Activated CD4-positive, alpha-beta memory T cell treated with anti-CD3 and anti-CD28 coated beads, Interleukin-2, amount 10 ng/mL, durations not matched to agents 7 days and 5 days (primary cell): ENCODE measurements around the gene AKAP8. TPM values are rescaled to one million over a fixed set of nuclear protein-coding genes. Genes with fewer than 3 reads are reported as not detected.
A peak's percentile ranks its signal among the peaks of the same experiment; 100 is the strongest.
"Not testable (repeated sequence)": the region's sequence is repeated elsewhere in the genome, so short reads cannot be mapped to it uniquely, and the experiment has no call there.

Experiments used
- CTCF ChIA-PET: fragments of 350-600 bp; sonication (Branson Sonifier 250); formaldehyde crosslinking; loops from one replicate; lab custom pipeline; 2021; ENCODE audit warnings: antibody characterized with exemption, inconsistent platforms; lab: Charles Lee
- POLR2A ChIA-PET: fragments of 350-600 bp; sonication (Branson Sonifier 250); formaldehyde crosslinking; loops from one replicate; lab custom pipeline; 2021; ENCODE audit warnings: antibody characterized with exemption; lab: Charles Lee
- DNase-seq: peaks from one replicate; pipeline ENCODE4 v3.0.0-alpha.2; 2020
- H3K27ac Mint-ChIP-seq: one replicate; pipeline ENCODE4 v1.8.0; 2021; ENCODE audit warnings: mild to moderate bottlenecking, mixed read lengths
- H3K27me3 Mint-ChIP-seq: one replicate; pipeline ENCODE4 v1.8.0; 2021; ENCODE audit warnings: mixed read lengths
- H3K36me3 Mint-ChIP-seq: one replicate; pipeline ENCODE4 v1.8.0; 2021; ENCODE audit warnings: low read depth, mixed read lengths
- H3K4me1 Mint-ChIP-seq: one replicate; pipeline ENCODE4 v1.8.0; 2021; ENCODE audit warnings: mixed read lengths
- H3K4me3 Mint-ChIP-seq: one replicate; pipeline ENCODE4 v1.8.0; 2021; ENCODE audit warnings: mild to moderate bottlenecking, mixed read lengths
- H3K9me3 Mint-ChIP-seq: one replicate; pipeline ENCODE4 v1.8.0; 2021; ENCODE audit warnings: mixed read lengths
- total RNA-seq, 2 experiments: library from RNA; stranded (reverse); gene quantifications; one replicate each; pipeline ENCODE4 v1.2.3, GENCODE V29; 2021

AKAP8 gene
- total RNA-seq, 2 experiments from 2014 or later = 43.8 to 45.9 TPM

- Mint-ChIP-seq H3K9me3 (no peaks in the 10 kb centered on the region), H3K27ac (no peak overlapping the region), H3K36me3 (peaks cover 51% of the 10 kb centered on the region), H3K4me3 (no peak overlapping the region), H3K4me1 (peaks cover 10% of the 10 kb centered on the region), H3K27me3 (no peaks in the 10 kb centered on the region)
- no peak for DNase-seq
- POLR2A ChIA-PET = no interaction called here
- CTCF ChIA-PET = no interaction called here
Measured at GRCh38 chr19:15401397-15401710, 21.8 kb upstream of the AKAP8 start.

GRCh38 chr19:15400521-15401396 is 21.2 kb upstream of the AKAP8 start:
- Mint-ChIP-seq H3K9me3 (no peaks in the 10 kb centered on the region), H3K27ac (no peak overlapping the region), H3K4me3 (no peak overlapping the region), H3K36me3 (peaks cover 54% of the 10 kb centered on the region), H3K4me1 (peaks cover 10% of the 10 kb centered on the region), H3K27me3 (no peaks in the 10 kb centered on the region)
- CTCF ChIA-PET = no interaction called here
- DNase-seq = no peak
- POLR2A ChIA-PET = no interaction called here

DNA sequence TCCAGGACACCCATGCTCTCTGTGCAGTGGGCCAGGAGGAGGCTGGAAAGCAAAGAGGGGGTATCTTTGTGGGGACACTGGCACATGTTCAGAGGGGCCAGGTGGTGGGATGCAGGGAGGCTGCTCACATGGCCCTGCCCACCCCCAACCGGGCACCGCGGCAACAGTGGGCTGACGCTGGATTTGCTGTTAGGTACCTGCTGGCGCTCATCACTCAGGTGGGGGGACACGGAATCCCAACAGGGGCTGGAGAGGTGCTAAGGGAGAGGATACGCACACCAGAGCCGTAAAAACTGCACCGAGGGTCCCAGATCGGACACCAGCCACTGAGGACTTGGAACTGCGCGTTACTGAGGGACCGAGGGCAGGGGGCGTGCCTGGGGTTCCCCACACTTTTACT is 20.0 kb upstream of the AKAP8 start:
- H3K27ac Mint-ChIP-seq = no peak overlapping the region
- DNase-seq = no peak
- peaks cover 52% of the 10 kb centered on the region for H3K36me3 Mint-ChIP-seq
- H3K4me1 Mint-ChIP-seq = peaks cover 5% of the 10 kb centered on the region
- H3K4me3 Mint-ChIP-seq = no peak overlapping the region
- no peaks in the 10 kb centered on the region for H3K27me3 Mint-ChIP-seq
- ChIA-PET POLR2A (no interaction called here), CTCF (no interaction called here)
- no peaks in the 10 kb centered on the region for H3K9me3 Mint-ChIP-seq

DNA sequence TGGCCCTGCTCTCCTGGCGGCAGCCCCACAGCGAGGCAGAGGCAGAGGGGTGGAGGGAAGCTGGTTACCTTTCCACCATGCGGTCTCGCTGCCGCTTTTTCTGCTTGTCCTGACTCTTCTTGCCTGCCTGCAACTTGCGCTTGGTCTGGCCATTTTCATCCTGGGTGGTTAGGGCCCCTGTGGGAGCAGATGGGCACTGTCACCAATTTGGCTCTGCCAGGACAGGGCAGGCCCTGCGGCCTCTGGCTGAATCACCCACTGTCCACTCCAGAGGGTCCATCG is 19.6 kb upstream of the AKAP8 start:
- Mint-ChIP-seq H3K27me3 (no peaks in the 10 kb centered on the region), H3K9me3 (no peaks in the 10 kb centered on the region), H3K4me1 (peaks cover 2% of the 10 kb centered on the region), H3K27ac (no peak overlapping the region), H3K4me3 (no peak overlapping the region), H3K36me3 (peaks cover 53% of the 10 kb centered on the region)
- ChIA-PET CTCF (no interaction called here), POLR2A (interaction anchor here (0.8 kb wide), 1 partner anchor 20 kb away, joined by 3 read pairs; the partner anchor contains the start of gene AKAP8)
- no peak for DNase-seq

DNA sequence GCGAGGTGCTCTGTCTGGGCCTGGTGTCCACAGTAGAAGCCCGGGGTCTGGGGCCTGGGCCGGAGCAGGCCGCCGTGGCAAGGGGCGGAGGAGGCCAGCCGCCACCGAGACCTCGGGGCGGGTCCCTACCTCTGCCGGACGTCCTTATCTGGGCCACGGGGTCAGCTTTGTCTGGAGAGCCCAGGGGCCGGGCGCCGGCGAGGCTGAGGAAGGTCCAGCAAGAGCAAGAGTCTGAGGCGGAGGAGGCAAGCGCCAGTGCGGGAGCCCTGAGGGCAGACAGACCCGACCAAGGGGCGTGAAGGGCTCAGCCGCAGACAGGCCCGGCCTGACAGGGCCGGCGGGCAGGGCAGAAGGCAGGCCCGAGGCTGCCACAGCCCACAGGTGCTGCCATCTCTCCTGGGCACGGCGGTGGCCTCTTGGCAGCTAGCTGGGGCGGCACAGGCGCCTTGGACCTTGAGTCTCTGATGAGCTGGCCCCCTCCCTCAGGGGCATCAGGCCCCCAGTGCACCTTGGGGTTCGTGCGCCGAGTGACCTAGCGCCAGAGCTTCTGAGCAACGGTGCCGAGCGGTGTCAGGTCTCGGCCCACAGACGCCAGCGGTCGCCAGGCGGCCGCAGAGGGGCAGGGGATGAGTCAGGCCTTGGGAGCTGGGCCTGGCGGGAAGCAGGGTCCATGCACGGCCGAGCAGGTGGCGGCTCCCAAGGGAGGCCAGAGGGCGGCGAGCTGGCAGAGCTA is 19.1 kb upstream of the AKAP8 start:
- DNase-seq = no peak
- ChIA-PET POLR2A (interaction anchor here (0.8 to 2.1 kb wide), 2 partner anchors 19 to 20 kb away, joined by 3 to 4 read pairs; partner anchors contain the start of genes AKAP8 and AKAP8L), CTCF (no interaction called here)
- peaks cover 57% of the 10 kb centered on the region for H3K36me3 Mint-ChIP-seq
- no peaks in the 10 kb centered on the region for H3K27me3 Mint-ChIP-seq
- peaks cover 1% of the 10 kb centered on the region for H3K4me1 Mint-ChIP-seq
- H3K4me3 Mint-ChIP-seq = no peak overlapping the region
- H3K27ac Mint-ChIP-seq = no peak overlapping the region
- no peaks in the 10 kb centered on the region for H3K9me3 Mint-ChIP-seq

DNA sequence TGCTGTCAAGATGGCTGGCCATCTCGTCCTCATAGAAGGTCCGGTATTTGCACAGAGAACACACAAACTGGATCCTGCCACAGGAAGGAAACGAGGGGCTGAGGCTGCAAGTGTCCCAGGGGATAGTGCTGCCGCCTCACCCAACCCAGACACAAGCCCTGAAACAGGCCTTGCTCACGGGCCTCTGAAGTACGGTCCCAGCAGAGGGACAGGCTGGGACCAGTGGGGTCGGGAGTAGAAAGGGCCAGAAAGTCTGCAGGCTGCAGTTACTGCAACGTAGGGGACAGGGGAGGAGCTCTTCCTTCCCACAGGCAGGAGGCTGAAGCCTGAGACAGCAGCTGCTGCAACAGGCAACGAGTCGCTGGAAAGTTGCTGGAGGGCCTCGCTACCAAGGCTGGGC is 18.2 kb upstream of the AKAP8 start:
- Mint-ChIP-seq H3K27me3 (no peaks in the 10 kb centered on the region), H3K9me3 (no peaks in the 10 kb centered on the region), H3K4me1 (peaks cover 1% of the 10 kb centered on the region), H3K27ac (no peak overlapping the region), H3K36me3 (peaks cover 59% of the 10 kb centered on the region), H3K4me3 (no peak overlapping the region)
- ChIA-PET POLR2A (interaction anchor here (2.1 kb wide), 1 partner anchor 21 kb away, joined by 4 read pairs; the partner anchor contains the start of gene AKAP8L), CTCF (no interaction called here)
- no peak for DNase-seq

DNA sequence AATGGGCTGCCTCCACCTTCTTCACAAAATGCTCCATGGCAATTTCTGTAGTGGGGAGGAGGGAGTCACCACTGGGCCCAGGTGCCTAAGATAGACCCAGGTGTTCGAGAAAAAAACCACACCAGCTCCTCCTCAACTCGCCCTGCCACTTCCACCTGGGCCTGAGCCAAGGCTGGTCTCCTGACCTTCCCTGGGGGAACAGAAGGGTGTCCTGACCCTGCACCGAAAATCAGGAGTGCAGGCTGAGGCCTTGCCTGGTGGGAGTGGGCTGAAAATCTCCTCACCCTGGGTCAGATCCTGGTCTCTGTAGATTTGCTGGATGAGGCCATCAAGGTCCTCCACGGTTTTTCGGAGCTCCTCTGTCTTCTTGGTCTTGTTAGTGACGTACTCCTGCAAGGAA is 17.6 kb upstream of the AKAP8 start:
- Mint-ChIP-seq H3K27me3 (no peaks in the 10 kb centered on the region), H3K4me1 (peaks cover 1% of the 10 kb centered on the region), H3K4me3 (no peak overlapping the region), H3K36me3 (peaks cover 57% of the 10 kb centered on the region), H3K9me3 (no peaks in the 10 kb centered on the region), H3K27ac (peak overlapping the region; percentile 21)
- no peak for DNase-seq
- POLR2A ChIA-PET = interaction anchor here (1.1 to 2.1 kb wide), 2 partner anchors 18 to 22 kb away, joined by 3 to 4 read pairs; partner anchors contain the start of genes AKAP8 and AKAP8L
- CTCF ChIA-PET = no interaction called here

- Mint-ChIP-seq H3K27me3 (no peaks in the 10 kb centered on the region), H3K27ac (peak overlapping the region; percentile 23), H3K4me1 (peaks cover 1% of the 10 kb centered on the region), H3K4me3 (no peak overlapping the region), H3K9me3 (no peaks in the 10 kb centered on the region), H3K36me3 (peaks cover 57% of the 10 kb centered on the region)
- no peak for DNase-seq
- POLR2A ChIA-PET = interaction anchor here (1.1 kb wide), 1 partner anchor 17 kb away, joined by 3 read pairs; the partner anchor contains the start of gene AKAP8
- CTCF ChIA-PET = no interaction called here
Measured at GRCh38 chr19:15396436-15396835, 16.8 kb upstream of the AKAP8 start.

DNA sequence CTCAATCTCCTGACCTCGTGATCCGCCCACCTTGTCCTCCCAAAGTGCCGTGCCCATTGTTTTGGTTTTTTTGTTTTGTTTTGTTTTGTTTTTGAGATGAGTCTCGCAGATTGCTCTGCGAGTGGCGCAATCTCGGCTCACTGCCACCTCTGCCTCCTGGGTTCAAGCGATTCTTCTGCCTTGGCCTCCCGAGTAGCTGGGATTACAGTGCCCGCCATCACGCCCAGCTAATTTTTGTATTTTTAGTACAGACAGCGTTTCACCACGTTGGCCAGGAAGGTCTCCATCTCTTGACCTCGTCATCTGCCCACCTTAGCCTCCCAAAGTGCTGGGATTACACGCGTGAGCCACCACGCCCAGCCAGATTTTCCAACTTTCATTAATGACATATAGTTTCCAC is 15.7 kb upstream of the AKAP8 start:
- DNase-seq, H3K27ac Mint-ChIP-seq, H3K27me3 Mint-ChIP-seq, H3K4me1 Mint-ChIP-seq, H3K9me3 Mint-ChIP-seq, H3K4me3 Mint-ChIP-seq: not testable (repeated sequence)
- H3K36me3 Mint-ChIP-seq = peaks cover 58% of the 10 kb centered on the region
- ChIA-PET POLR2A (interaction anchor here (0.9 kb wide), 1 partner anchor 12 kb away, joined by 3 read pairs; no protein-coding TSS in a partner anchor), CTCF (interaction anchor here (0.6 to 1.3 kb wide), 2 partner anchors 15 to 183 kb away, joined by 3 to 5 read pairs; partner anchors contain the start of gene AKAP8)

- no peaks in the 10 kb centered on the region for H3K9me3 Mint-ChIP-seq
- no peaks in the 10 kb centered on the region for H3K27me3 Mint-ChIP-seq
- no peak for DNase-seq
- H3K36me3 Mint-ChIP-seq = peaks cover 57% of the 10 kb centered on the region
- peaks cover 1% of the 10 kb centered on the region for H3K4me1 Mint-ChIP-seq
- no peak overlapping the region for H3K27ac Mint-ChIP-seq
- no peak overlapping the region for H3K4me3 Mint-ChIP-seq
- ChIA-PET POLR2A (interaction anchor here (0.9 kb wide), 1 partner anchor 12 kb away, joined by 3 read pairs; no protein-coding TSS in a partner anchor), CTCF (interaction anchor here (0.6 to 1.3 kb wide), 2 partner anchors 14 to 183 kb away, joined by 3 to 5 read pairs; partner anchors contain the start of gene AKAP8)
Measured at GRCh38 chr19:15394426-15394825, 14.8 kb upstream of the AKAP8 start.

- Mint-ChIP-seq H3K36me3 (peaks cover 57% of the 10 kb centered on the region), H3K4me3 (no peak overlapping the region), H3K27ac (no peak overlapping the region), H3K9me3 (no peaks in the 10 kb centered on the region), H3K27me3 (no peaks in the 10 kb centered on the region), H3K4me1 (peaks cover 1% of the 10 kb centered on the region)
- CTCF ChIA-PET = interaction anchor here (1.3 kb wide), 1 partner anchor 14 kb away, joined by 5 read pairs; the partner anchor contains the start of gene AKAP8
- POLR2A ChIA-PET = no interaction called here
- no peak for DNase-seq
Measured at GRCh38 chr19:15393963-15394362, 14.4 kb upstream of the AKAP8 start.

- H3K36me3 Mint-ChIP-seq = peaks cover 40% of the 10 kb centered on the region
- no peak for DNase-seq
- no peaks in the 10 kb centered on the region for H3K9me3 Mint-ChIP-seq
- no peak overlapping the region for H3K27ac Mint-ChIP-seq
- H3K4me1 Mint-ChIP-seq = no peaks in the 10 kb centered on the region
- no peak overlapping the region for H3K4me3 Mint-ChIP-seq
- POLR2A ChIA-PET = no interaction called here
- no peaks in the 10 kb centered on the region for H3K27me3 Mint-ChIP-seq
- CTCF ChIA-PET = interaction anchor here (1.2 kb wide), 1 partner anchor 13 kb away, joined by 4 read pairs; no protein-coding TSS in a partner anchor
Measured at GRCh38 chr19:15390814-15391213, 11.2 kb upstream of the AKAP8 start.

DNA sequence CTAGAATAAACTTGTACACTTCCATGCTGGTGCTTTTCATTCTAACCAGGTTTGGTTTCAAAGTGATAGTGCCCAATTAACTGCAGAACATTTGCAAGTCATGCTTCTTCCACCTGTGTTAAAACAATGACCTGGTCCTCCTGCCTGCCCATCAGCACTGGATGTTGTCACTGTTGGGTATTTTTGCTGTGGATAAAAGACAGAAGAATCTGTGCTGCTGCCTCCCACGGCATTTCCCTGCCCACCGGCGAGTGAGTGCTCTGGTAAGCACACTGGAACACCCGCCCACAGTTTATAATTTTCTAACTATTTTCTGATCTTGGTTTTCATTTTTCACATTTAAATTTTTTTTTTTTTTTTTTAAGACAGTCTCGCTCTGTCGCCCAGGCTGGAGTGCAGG is 2.3 kb upstream of the AKAP8 start:
- POLR2A ChIA-PET = no interaction called here
- no peak overlapping the region for H3K4me3 Mint-ChIP-seq
- no peak for DNase-seq
- peaks cover 27% of the 10 kb centered on the region for H3K4me1 Mint-ChIP-seq
- no peaks in the 10 kb centered on the region for H3K9me3 Mint-ChIP-seq
- H3K27ac Mint-ChIP-seq = no peak overlapping the region
- H3K27me3 Mint-ChIP-seq = no peaks in the 10 kb centered on the region
- CTCF ChIA-PET = no interaction called here
- H3K36me3 Mint-ChIP-seq = peaks cover 20% of the 10 kb centered on the region
